ENCODE measurements around the gene FES.

The FES gene

GRCh38 chr15:90893175-90894090, 9.1 kb downstream of the FES start:
- no peak for DNase-seq (ENCODE audit: low spot score)
- TF ChIP-seq, protein P1, sequence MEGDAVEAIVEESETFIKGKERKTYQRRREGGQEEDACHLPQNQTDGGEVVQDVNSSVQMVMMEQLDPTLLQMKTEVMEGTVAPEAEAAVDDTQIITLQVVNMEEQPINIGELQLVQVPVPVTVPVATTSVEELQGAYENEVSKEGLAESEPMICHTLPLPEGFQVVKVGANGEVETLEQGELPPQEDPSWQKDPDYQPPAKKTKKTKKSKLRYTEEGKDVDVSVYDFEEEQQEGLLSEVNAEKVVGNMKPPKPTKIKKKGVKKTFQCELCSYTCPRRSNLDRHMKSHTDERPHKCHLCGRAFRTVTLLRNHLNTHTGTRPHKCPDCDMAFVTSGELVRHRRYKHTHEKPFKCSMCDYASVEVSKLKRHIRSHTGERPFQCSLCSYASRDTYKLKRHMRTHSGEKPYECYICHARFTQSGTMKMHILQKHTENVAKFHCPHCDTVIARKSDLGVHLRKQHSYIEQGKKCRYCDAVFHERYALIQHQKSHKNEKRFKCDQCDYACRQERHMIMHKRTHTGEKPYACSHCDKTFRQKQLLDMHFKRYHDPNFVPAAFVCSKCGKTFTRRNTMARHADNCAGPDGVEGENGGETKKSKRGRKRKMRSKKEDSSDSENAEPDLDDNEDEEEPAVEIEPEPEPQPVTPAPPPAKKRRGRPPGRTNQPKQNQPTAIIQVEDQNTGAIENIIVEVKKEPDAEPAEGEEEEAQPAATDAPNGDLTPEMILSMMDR (IDR thresholded peaks at IDR 0.05; ENCODE audit: extremely low read depth, insufficient read depth, missing control alignments), result peak; percentile 19
- in situ Hi-C loops (cut with MboI; ENCODE audit: low pct_unique_long_range_greater_than_20kb, low sequenced_read_pairs, unreplicated experiment), result loop anchor here (10.0 to 25.0 kb wide), 2 partner anchors 389 to 581 kb away; no protein-coding TSS in a partner anchor

GRCh38 chr15:90895571-90896117, 11.3 kb downstream of the FES start:
- TF ChIP-seq, protein P1 (IDR thresholded peaks at IDR 0.05; ENCODE audit: extremely low read depth, insufficient read depth, missing control alignments), result no peak
- in situ Hi-C loops (cut with MboI; ENCODE audit: low pct_unique_long_range_greater_than_20kb, low sequenced_read_pairs, unreplicated experiment), result loop anchor here (10.0 to 25.0 kb wide), 2 partner anchors 391 to 583 kb away; no protein-coding TSS in a partner anchor
- DNase-seq (ENCODE audit: low spot score), result no peak

DNA sequence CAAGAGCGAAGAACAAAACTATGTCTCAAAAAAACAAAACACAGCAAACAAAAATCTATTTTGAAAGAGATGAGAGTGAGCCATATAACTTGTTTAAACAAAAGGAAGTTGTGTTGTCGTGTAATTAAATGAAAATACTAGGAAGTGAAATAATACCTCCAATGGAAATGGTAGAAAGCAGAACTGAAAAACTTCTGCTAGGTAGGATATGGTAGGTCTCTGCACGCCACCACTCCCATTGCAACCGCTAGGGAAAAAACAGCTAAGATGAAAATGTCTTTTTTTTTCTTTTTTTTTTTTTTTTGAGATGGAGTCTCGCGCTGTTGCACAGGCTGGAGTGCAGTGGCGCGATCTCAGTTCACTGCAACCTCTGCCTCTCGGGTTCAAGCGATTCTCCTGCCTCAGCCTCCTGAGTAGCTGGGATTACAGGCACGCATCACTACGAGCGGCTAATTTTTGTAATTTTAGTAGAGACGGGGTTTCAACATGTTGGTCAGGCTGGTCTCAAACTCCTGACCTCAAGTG, 12.9 kb downstream of the FES start:
- DNase-seq (ENCODE audit: low spot score), result peak; percentile 77
- in situ Hi-C loops (cut with MboI; ENCODE audit: low pct_unique_long_range_greater_than_20kb, low sequenced_read_pairs, unreplicated experiment), result loop anchor here (10.0 to 25.0 kb wide), 2 partner anchors 392 to 585 kb away; no protein-coding TSS in a partner anchor

DNA sequence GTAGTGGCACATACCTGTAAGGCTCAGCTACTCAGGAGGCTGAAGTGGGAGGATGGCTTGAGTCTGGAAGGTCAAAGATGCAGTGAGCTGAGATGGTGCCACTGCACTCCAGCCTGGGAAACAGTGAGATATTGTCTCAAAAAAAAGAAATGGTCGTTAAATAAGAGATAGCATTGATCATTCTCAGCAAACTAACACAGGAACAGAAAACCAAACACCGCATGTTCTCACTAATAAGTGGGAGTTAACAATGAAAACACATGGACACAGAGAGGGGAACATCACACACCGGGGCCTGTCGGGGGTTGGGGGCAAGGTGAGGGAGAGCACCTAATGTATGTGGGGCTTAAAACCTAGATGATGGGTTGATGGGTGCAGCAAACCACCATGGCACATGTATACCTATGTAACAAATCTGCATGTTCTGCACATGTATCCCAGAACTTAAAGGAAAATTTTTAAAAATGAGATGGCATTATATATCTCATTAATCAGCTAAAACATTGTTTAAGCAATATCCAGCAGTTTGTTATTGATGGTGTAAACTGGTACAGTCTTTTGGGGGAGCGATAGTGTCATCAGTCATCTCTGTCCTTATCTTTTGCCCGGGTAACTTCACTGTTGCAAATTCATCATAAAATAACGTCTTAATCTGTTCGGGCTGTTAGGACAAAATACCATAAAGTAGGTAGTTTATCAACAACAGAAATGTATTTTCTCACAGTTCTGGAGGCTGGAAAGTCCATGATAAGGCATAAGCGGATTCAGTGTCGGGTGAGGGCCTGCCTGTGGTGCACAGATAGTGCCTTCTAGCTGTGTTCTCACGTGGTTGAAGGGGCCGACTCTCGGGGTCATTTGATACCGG, 17.1 kb downstream of the FES start:
- DNase-seq (ENCODE audit: low spot score), result no peak
- TF ChIP-seq, protein P1 (IDR thresholded peaks at IDR 0.05; ENCODE audit: extremely low read depth, insufficient read depth, missing control alignments), result no peak
- in situ Hi-C loops (cut with MboI; ENCODE audit: low pct_unique_long_range_greater_than_20kb, low sequenced_read_pairs, unreplicated experiment), result no loop called here

- TF ChIP-seq, protein P1 (IDR thresholded peaks at IDR 0.05; ENCODE audit: extremely low read depth, insufficient read depth, missing control alignments), result peak; percentile 74
- DNase-seq (ENCODE audit: low spot score), result peak; percentile 97
- in situ Hi-C loops (cut with MboI; ENCODE audit: low pct_unique_long_range_greater_than_20kb, low sequenced_read_pairs, unreplicated experiment), result no loop called here
Observed at GRCh38 chr15:90902040-90902839, 17.9 kb downstream of the FES start.

GRCh38 chr15:90902840-90903732, 18.8 kb downstream of the FES start, which contains the start of gene MAN2A2:
TSS of gene MAN2A2 (plus strand) at chr15:90903302. CDS start at chr15:90904208, 906 bp downstream.
- TF ChIP-seq, protein P1 (IDR thresholded peaks at IDR 0.05; ENCODE audit: extremely low read depth, insufficient read depth, missing control alignments), result no peak
- in situ Hi-C loops (cut with MboI; ENCODE audit: low pct_unique_long_range_greater_than_20kb, low sequenced_read_pairs, unreplicated experiment), result no loop called here
- peak; percentile 91 for DNase-seq (ENCODE audit: low spot score)

All from GM13977 (cell line).